NB4 (cell line): ENCODE results near the gene IGF1R.

ENCODE experiments used
- DNase-seq: peaks from one replicate; pipeline ENCODE4 v3.0.0; 2010; ENCODE audit warnings: low read depth
- H3K4me3 ChIP-seq: one replicate; pipeline ENCODE4 v1.5.1; 2011; ENCODE audit warnings: mild to moderate bottlenecking, low read depth, low read length, moderate library complexity
- MYC ChIP-seq: IDR thresholded peaks from 2 replicates; pipeline ENCODE4 v1.6.1; 2011; ENCODE audit warnings: low read depth, low read length
- POLR2A ChIP-seq: IDR thresholded peaks from 2 replicates; pipeline ENCODE4 v1.6.1; 2011; ENCODE audit warnings: mild to moderate bottlenecking; ENCODE audit not compliant: insufficient read length; ENCODE audit errors: extremely low read depth
- TF ChIP-seq, protein P1 (sequence below): IDR thresholded peaks from one replicate; pipeline ENCODE4 v1.5.1; 2012; ENCODE audit warnings: low read depth, low read length
- TF ChIP-seq, protein P2 (sequence below): IDR thresholded peaks from 2 replicates; pipeline ENCODE4 v1.6.1; 2011; ENCODE audit warnings: low read depth, low read length

IGF1R gene

GRCh38 chr15:98727115-98728040 lies 79.0 kb downstream of the IGF1R start:
- no peak overlapping the region for H3K4me3 ChIP-seq

GRCh38 chr15:98728082-98728810 lies 79.9 kb downstream of the IGF1R start:
- no peak overlapping the region for H3K4me3 ChIP-seq
- TF ChIP-seq POLR2A: no peak
- TF ChIP-seq, protein P1, sequence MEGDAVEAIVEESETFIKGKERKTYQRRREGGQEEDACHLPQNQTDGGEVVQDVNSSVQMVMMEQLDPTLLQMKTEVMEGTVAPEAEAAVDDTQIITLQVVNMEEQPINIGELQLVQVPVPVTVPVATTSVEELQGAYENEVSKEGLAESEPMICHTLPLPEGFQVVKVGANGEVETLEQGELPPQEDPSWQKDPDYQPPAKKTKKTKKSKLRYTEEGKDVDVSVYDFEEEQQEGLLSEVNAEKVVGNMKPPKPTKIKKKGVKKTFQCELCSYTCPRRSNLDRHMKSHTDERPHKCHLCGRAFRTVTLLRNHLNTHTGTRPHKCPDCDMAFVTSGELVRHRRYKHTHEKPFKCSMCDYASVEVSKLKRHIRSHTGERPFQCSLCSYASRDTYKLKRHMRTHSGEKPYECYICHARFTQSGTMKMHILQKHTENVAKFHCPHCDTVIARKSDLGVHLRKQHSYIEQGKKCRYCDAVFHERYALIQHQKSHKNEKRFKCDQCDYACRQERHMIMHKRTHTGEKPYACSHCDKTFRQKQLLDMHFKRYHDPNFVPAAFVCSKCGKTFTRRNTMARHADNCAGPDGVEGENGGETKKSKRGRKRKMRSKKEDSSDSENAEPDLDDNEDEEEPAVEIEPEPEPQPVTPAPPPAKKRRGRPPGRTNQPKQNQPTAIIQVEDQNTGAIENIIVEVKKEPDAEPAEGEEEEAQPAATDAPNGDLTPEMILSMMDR: no peak
- TF ChIP-seq, protein P2, sequence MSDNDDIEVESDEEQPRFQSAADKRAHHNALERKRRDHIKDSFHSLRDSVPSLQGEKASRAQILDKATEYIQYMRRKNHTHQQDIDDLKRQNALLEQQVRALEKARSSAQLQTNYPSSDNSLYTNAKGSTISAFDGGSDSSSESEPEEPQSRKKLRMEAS: no peak
- no peak for TF ChIP-seq MYC
- no peak for DNase-seq

More at GRCh38 chr15:98727115-98728040, 79.0 kb downstream of the IGF1R start:
- no peak for DNase-seq
- TF ChIP-seq, protein P2: no peak
- TF ChIP-seq POLR2A (no peak), MYC (no peak)
- TF ChIP-seq, protein P1: no peak

DNA sequence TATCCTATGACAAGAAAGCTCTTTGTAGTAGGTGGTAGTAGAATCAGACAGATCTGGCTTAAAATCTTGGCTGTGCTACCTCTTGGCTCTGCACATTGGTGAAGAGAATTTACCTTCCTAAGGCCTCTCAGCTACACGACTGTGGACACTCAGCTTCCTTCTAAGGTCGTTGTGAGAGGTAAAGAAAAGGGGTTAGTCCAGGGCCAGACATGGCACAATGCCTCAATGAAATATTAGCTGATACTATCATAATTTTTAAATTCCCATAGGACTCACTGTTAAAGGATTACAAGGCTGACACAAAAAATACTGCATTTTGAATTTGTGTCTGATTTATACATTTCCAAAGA lies 80.4 kb downstream of the IGF1R start:
- no peak for DNase-seq
- TF ChIP-seq MYC: no peak
- TF ChIP-seq, protein P1: no peak
- no peak for TF ChIP-seq POLR2A
- TF ChIP-seq, protein P2: no peak

DNA sequence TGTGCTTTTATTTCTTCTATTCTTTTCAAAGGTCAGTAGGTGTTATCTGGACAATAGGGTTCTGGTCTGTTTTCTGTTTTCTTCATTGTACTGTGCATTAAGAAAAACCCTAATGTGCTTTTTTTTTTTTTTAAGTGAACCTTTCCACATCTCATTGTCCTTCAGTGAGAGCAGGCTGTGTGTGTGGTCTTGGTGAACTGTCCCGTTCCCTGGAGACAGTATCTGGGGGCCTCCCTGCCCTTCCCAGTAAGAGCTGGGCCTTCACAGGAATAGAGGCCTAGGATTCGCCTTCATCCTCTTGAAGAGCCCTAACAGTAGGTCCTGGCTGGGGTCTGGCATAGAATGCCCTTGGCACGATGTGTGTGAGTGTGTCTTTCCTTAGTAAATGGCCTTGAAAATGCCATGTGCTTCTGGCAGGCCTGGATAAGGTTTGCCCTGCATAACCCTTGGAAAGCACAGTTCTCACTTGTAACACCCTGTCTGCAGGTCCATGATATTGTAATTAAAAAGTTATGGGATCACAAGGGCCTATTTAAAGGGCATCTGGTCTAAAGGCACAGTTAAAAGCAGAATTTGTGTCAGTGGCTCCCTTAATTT lies 81.2 kb downstream of the IGF1R start:
- no peak overlapping the region for H3K4me3 ChIP-seq
- TF ChIP-seq, protein P2: no peak
- TF ChIP-seq, protein P1: no peak
- TF ChIP-seq MYC: no peak
- TF ChIP-seq POLR2A: no peak
- no peak for DNase-seq

More for the DNA sequence above, 80.4 kb downstream of the IGF1R start:
- no peak overlapping the region for H3K4me3 ChIP-seq

GRCh38 chr15:98730860-98731711 lies 82.7 kb downstream of the IGF1R start:
- TF ChIP-seq, protein P2: no peak
- TF ChIP-seq POLR2A (no peak), MYC (no peak)
- TF ChIP-seq, protein P1: no peak
- DNase-seq: no peak
- no peak overlapping the region for H3K4me3 ChIP-seq
